ENCODE data around the gene ABCB1.

- TF ChIP-seq HMGXB4 (CRISPR knock-in tag; IDR thresholded peaks at IDR 0.05) (no peak), RB1 (IDR thresholded peaks at IDR 0.05; ENCODE audit: low read depth) (no peak), MCM2 (IDR thresholded peaks at IDR 0.05; ENCODE audit: low read depth) (no peak), CSDE1 (IDR thresholded peaks at IDR 0.05) (no peak), ZBTB33 (CRISPR knock-in tag; IDR thresholded peaks at IDR 0.05) (no peak), HDGF (IDR thresholded peaks at IDR 0.05) (no peak), PHF20 (IDR thresholded peaks at IDR 0.05; ENCODE audit: partially characterized antibody) (no peak)
Observed at GRCh38 chr7:87581723-87582122, 19.0 kb downstream of the ABCB1 start.

Data from K562 (cell line).